NCI-H1048 (cell line): ENCODE measurements around the gene CHST3.
"Not testable (repeated sequence)": the region's sequence is repeated elsewhere in the genome, so short reads cannot be mapped to it uniquely, and the experiment has no call there.

Experiments used
- DNase-seq: peaks from one replicate; lab custom pipeline; 2025; lab: John Stamatoyannopoulos, UW

CHST3 gene, protein sequence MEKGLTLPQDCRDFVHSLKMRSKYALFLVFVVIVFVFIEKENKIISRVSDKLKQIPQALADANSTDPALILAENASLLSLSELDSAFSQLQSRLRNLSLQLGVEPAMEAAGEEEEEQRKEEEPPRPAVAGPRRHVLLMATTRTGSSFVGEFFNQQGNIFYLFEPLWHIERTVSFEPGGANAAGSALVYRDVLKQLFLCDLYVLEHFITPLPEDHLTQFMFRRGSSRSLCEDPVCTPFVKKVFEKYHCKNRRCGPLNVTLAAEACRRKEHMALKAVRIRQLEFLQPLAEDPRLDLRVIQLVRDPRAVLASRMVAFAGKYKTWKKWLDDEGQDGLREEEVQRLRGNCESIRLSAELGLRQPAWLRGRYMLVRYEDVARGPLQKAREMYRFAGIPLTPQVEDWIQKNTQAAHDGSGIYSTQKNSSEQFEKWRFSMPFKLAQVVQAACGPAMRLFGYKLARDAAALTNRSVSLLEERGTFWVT

DNA sequence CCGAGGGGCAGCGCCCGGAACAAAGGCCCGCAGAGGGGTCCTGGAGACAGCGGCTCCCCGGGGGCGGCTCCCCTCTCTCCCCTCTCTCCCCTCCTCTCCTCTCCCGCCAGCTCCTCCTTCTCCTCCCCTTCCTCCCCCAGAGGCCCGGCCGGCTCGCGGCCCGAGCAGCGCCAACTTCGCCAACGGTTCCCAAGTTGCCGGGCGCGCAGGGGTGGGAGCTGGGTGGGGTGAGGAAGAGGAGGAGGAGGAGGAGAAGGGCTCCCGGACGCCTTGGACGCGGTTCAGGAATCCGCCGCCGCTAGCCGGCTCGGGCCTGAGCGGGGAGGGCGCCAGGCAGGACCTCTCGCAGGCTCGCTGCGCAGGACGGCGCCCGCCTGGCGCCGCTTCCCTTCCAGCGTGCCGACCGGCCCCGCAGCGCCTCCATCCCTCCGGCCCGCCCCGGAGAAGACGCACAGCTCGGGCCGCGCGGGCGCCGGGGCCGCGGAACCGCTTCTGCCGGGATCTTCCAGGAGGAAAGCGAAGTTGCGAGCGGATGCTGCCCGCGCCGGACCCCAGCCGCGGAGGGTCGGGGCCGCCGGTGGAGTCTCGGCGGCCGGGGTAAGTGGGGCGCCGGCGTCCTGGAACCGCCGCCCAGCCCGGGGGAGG lies at the start of gene CHST3:
TSS of gene CHST3 (plus strand) at position 298 of the 645 bp plus-strand sequence. CDS start 41,448 bp downstream, outside the sequence.
- DNase-seq = peak; percentile 1

DNA sequence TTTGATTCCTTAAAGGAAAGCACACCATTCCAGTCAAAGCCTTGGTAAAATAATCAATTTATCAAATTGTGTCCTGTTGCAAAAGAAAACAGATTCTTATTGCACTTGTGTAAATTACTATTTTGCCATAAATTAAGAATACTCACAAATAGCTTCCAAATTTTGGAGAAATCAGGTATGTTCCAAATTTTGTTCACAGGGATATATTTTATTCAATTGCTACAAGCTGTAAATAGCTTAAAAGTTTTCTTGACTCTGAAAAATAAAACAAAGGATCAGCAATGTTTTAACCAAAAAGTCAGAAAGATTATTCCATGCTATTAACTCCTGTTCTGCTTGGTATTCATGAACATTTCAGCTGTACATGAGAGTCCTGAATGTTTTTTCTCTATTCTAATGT lies 47.4 kb upstream of the CHST3 start:
- no peak for DNase-seq

DNA sequence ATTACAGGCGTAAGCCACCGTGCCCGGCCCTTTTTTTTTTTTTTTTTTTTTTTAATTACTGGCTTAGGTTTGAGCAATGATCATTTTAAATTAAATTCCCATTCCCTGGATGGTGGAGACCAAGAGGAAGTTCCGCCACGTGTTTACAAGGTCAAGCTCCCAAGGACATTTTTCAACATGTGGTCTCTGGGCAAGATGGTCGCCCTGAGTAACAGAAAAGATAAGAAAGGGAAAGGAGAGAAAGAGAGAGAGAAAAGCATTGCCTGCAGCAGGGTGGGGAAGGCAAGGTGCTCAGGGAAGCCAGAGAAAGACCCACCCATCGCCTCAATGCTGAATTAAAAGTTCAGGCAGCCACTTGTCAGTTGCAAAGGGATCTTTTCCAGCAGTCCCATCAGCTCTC lies 45.2 kb upstream of the CHST3 start:
- DNase-seq = no peak

DNA sequence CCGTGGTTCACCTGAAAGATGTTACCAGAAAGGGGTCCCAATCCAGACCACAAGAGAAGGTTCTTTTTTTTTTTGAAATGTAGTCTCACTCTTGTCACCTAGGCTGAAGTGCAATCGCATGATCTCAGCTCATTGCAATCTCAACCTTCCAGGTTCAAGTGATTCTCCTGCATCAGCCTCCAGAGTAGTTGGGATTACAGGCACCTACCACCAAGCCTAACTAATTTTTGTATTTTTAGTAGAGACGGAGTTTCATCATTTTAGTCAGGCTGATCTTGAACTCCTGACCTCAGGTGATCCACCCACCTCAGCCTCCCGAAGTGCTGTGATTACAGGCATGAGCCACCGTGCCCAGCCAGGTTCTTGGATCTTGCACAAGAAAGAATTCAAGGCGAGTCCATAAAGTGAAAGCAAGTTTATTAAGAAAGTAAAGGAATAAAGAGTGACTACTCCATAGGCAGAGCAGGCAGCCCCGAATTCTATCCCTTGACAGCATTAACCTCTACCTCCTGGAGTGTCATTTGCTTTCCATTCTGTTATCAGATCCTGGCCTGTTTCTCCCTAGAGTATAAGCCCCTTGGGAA lies 44.1 kb upstream of the CHST3 start:
- DNase-seq = not testable (repeated sequence)

DNA sequence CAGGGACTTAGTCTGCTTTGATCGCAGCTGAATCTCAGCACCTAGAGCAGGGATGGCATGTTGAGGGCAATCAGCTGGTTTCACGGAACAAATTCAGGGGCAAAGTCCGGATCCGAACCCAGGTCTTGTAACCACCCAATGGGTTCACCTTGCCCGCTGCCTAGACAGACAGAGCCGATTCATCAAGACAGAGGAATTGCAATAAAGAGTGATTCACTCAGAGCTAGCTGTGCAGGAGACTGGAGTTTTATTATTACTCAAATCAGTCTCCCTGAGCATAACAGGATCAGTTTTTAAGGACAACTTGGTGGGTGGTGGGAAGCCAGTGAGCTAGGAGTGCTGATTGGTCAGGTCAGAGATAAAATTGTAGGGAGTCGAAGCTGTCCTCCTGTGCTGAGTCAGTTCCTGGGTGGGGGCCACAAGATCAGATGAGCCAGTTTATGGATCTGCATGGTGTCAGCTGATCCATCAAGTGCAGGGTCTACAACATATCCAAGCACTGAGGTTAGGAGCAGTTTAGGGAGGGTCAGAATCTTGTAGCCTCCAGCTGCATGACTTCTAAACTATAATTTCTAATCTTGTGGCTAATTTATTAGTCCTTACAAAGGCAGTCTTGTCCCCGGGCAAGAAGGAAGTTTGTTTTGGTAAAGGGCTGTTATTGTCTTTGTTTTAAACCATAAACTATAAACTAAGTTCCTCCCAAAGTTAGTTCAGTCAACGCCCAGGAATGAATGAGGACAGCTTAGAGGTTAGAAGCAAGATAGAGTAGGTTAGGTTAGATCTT lies 43.5 kb upstream of the CHST3 start:
- no peak for DNase-seq

DNA sequence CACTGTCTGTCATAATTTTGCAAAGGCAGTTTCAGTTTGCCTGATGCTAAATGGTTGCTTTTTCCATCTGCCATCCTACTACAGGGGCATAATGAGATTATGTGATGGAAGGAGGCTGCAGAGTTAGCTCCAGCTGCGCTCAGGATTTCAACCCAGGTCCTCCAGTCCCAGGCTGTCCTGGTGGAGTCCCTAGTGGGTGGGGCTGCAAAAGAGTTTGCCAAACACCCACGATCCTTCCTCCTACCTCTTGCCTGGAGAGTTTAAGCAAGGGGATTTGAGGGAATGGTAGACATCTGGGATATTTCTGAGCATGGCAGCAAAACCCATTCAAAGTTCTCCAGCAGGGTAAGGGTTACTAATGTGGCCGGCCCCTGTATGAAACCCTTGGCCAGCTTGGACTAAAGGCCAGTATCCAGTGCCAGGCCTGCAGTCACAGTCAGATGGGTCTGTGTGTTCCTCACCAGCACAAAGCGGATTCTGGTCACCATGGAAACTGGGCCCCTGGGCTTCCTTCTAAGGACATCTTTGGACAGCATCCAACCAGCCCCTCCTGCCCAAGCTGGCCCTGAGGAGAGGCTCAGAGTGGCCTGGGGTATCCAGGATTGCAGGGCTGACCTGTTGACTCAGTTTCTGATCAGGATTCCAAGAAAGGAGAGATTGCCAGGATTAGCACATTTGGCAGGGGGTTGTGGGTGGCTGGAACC lies 42.7 kb upstream of the CHST3 start:
- DNase-seq = no peak

DNA sequence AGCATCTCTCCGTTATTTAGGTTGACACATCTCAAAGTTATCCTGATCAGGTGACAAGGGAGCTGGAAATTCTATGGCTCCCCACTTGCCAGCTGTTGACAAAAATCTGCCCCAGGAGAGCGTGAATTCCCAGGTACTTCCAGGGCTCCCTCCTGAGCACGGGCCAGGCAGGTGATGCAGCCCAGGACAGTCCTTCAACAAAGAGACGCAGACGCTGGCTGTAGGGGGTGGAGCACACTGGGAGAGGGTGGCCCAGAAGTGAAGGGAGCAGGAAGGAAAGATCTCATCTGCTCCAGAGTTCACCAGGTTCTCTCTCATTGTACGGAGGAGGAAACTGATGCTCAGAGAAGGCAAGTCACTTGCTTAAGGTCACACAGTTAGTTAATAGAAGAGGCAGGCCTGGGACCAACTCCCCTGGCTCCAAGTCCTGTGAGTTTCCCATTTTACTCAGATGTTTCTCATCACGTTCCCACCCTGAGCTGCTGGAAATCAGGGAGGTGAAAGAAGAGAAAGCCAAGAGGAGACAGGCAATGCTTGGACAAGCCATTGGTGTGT lies 41.0 kb upstream of the CHST3 start:
- DNase-seq = no peak

DNA sequence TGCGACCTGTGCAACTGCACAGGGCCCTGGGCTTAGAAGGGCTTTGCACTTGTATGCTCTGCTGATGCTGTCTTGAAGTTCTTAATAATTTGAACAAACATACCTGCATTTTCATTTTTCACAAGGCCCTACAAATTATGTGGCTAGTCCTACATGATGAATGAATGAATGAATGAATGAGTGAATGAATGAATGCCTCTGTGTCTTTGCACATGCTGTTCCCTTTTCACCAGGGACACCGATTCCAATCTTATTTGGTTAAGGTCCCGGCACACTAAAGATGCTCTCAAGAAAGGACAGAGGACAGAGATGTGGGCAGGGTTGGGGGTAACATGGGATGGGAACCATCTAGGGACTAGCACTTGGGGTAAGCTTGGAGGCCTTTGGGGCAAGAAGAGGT lies 39.4 kb upstream of the CHST3 start:
- no peak for DNase-seq

DNA sequence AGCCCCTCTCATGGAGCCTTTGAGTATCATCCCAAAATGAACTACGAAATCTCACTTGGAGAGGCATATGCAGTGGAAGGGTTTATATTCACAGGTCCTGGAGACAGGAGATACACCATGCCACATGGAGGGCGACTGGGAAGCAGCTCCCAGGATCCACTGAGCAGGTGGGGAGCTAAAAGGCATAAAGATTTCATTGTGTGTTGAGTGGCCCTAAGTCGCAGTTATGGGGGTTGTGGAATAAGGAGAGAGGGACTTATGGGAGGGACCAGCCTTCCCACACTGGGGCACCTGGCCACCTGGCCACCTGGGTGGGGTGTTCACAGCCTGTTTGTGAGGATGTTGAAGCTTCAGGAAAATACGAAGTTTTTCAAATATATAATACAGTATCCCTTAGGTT lies 37.0 kb upstream of the CHST3 start:
- no peak for DNase-seq

DNA sequence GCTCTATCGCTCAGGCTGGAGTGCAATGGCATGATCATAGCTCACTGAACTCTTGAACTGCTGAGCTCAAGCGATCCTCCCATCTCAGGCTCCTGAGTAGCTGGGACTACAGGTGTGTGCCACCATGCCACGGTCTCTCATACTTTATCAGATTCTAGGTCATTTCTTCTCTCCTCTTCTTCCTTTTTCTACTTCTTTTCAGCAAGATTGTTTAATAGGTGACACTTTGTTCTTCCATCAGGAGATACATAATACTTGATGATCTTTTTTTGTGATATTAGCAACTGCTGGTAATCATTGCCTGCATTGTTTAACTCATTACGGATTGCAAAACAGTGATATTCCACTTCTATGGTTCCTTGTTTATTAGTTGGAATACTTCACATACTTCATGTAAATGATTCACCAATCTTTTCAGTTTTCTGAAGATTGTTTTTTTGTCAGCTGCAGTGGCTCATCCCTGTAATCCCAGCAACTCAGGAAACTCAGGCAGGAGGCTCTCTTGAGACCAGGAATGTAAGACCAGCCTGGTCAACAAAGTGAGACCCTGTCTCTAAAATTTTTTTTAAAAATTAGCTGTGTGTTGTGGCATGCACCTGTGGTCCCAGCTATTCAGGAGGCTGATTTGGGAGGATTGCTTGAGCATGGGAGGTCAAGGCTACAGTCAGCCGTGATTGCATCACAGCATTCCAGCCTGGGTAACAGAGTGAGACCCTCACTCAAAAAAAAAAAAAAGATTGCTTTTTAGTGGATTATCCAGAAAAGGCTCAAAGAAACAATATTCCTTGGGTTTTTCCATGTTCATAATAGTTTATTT lies 36.2 kb upstream of the CHST3 start:
- no peak for DNase-seq

DNA sequence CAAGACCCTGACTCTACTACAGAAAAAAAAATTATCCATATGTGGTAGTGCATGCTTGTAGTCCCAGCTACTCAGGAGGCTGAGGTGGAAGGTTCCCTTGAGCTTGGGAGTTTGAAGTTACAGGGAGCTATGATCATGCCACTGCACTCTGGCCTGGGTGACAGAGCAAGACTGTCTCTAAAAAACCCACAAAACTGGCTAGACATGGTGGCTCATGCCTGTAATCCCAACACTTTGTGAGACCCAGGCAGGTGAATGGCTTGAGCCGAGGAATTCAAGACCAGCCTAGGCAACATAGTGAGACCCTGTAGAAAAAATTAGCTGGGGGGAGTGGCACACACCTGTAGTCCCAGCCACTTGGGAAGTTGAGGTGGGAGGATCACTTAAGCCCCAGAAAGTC lies 32.9 kb upstream of the CHST3 start:
- no peak for DNase-seq

DNA sequence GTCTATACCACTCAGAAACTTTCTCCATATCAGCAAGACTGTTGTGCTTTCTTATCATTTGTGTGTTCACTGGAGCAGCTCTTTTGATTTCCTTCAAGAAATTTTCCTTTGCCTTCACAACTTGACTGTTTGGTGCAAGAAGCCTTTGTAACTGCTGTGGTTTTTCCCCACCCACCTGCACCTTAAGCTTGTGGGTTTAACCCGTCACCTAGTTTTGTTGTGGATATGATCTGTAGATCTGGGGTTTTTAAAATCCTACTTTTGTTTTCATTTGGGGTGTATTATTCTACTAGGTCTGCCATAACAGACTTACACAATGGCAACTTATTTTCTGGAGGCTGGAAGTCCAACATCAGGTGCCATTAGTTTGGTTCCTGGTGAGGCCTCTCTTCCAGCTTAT lies 30.5 kb upstream of the CHST3 start:
- no peak for DNase-seq

DNA sequence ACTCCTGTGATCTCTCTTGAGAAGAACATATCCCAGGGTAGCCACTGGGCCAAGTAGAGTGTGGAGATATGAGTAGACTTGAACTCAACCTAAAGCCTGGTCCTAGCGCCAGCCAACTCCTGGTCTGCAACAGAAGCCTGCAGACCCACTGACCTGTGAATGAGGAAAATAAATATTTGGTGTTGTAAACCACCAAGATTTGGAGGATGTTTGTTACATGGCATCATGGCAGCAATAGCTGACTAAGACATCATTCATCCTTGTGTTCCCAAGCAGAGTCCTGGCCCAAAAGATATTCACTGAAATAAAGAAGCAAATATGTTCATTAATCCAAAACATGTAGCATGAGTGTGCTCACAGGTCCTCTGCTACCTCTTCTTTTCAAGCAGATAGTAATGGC lies 26.0 kb upstream of the CHST3 start:
- no peak for DNase-seq

DNA sequence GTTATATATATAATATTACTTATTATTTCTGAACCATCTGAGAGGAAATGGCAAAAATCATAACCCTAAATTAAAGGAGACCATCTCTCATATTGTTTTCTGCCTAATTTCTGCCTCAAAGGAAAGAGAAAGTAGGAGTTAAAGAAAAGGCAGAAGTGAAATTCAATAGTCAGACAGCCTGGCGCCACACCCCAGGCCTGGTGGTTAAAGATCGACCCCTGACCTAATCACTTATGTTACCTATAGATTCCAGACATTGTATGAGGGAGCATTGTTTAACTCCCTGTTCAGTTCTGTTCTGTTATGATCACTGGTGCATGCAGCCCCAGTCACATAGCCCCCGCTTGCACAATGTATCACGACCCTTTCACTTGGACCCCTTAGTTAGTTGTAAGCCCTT lies 24.9 kb upstream of the CHST3 start:
- no peak for DNase-seq

DNA sequence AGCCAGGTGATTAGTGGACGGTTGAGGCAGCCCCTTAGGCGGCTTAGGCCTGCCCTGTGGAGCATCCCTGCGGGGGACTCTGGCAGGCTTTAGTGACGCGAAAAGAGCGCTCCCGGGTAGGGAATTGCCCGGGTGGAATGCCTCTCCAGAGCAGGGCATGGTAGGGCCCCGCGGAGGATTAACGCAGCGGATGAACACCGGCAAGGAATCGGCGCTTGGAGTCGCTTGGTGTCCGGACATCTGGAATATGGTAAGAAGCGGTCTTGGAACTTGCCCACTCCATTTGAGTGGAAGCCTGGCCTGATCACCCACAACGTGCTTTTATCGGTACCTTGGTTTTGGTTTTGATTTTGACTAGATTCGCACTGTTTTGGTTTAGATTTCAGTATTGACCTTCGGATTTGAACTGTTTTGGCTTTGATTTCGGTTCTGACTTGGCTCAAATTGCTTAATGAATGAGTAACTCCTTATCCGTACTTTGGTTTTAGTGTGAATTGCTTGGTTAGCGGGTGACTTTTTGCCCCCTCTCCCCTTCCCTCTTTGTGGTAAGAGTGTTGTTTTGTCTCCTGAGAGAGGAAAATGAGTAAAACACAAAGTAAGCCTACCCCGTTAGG lies 24.2 kb upstream of the CHST3 start:
- DNase-seq = no peak

DNA sequence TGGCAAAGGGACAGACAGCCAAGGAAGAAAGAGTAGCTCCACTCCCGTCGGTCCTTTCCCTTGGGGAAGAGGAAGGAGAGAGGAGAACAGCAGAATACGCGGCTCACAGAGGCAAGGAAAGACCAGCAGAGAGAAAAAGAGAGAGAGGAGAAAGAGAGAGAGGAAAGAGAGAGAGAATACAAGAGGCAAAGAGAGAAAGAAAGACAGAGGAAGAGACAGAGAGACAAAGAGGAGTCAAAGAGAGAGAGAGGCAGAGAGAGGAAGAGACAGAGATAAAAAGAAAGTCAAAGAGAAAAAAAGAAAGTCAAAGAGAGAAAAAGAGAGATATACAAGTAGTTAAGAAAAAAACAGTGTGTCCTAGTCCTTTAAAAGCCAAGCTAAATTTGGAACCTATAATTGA lies 23.4 kb upstream of the CHST3 start:
- DNase-seq = no peak

DNA sequence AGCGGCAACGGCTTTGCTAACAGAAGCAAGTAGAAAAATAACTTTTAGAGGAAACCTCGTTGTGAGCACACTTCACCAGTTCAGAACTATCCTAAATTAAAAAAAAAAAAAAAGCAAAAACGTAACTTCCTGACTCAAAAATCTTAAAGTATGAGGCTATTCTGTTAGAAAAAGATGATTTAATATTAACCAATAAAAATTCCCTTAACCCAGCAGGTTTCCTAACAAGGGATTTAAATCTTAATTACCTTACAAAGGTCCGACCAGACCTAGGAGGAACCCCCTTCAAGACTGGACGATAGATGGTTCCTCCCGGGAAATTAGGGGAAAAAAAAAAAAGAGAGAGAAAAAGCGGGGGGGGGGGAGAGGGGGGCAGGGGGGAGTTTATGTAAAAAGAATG lies 22.9 kb upstream of the CHST3 start:
- DNase-seq = no peak

DNA sequence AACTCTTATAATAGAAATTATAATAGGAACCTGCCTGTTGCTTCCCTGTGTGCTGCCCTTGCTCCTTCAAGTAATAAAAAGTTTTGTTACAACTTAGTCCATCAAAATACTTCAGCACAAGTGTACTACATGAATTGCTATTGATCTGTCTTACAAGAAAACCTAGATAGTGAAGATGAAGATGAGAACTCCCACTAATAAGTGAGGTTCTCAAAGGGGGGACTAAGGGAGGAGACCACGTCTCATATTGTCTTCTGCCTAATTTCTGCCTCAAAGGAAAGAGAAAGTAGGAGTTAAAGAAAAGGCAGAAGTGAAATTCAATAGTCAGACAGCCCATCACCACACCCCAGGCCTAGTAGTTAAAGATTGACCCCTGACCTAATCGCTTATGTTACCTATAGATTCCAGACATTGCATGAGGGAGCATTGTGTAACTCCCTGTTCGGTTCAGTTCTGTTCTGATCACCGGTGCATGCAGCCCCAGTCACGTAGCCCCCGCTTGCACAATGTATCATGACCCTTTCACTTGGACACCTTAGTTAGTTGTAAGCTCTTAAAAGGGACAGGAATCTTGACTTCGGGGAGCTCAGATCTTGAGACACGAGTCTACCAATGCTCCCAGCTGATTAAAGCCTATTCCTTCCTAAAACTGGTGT lies 18.2 kb upstream of the CHST3 start:
- DNase-seq = no peak

DNA sequence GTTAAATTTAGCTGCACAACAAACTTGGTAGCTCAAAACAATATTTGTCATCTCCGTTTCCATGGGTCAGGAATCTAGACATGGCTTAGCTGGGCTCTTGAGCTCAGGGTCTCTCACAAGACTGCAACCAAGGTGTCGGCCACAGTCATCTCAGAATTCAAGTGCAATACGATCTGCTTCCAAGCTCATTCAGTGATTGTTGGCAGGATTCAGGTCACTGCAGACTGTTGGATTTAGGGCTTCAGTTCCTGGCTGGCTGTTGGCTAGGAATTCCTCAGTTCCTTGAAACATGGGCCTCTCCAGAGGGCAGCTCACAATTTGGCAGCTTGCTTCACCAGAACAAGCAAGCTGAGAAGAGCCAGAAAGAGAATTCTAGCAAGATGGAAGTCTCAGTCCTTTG lies 17.5 kb upstream of the CHST3 start:
- DNase-seq = no peak
